OCI-LY1 (cell line): ENCODE data around the gene ZNF69.
"Not testable (repeated sequence)": the region's sequence is repeated elsewhere in the genome, so short reads cannot be mapped to it uniquely, and the experiment has no call there.

Experiments used
- H2AFZ ChIP-seq: fragments of 200-600 bp; sonication (generic), shearing (Covaris generic); 2 replicates; pipeline ENCODE4 v1.6.0; 2014; ENCODE audit warnings: antibody characterized with exemption, mild to moderate bottlenecking, low read length
- H3F3A ChIP-seq: fragments of 200-600 bp; sonication (generic), shearing (Covaris generic); 2 replicates; pipeline ENCODE4 v1.6.0; 2014; ENCODE audit warnings: mild to moderate bottlenecking, antibody characterized with exemption, low read length, moderate library complexity; ENCODE audit not compliant: insufficient read depth
- H3K27ac ChIP-seq: fragments of 200-600 bp; sonication (generic); 2 replicates; pipeline ENCODE4 v1.5.1; 2014; ENCODE audit warnings: low read length, mixed run types, mild to moderate bottlenecking, low read depth; ENCODE audit not compliant: poor library complexity, severe bottlenecking
- H3K27me3 ChIP-seq: fragments of 200-600 bp; sonication (generic); 2 replicates; pipeline ENCODE4 v1.6.0; 2014; ENCODE audit warnings: antibody characterized with exemption, mild to moderate bottlenecking, low read length, moderate library complexity; ENCODE audit not compliant: insufficient read depth
- H3K36me3 ChIP-seq: fragments of 200-600 bp; sonication (generic); 2 replicates; pipeline ENCODE4 v1.6.1; 2014; ENCODE audit warnings: mild to moderate bottlenecking, antibody characterized with exemption, low read length, moderate library complexity, mixed read lengths; ENCODE audit not compliant: insufficient read depth
- H3K4me1 ChIP-seq: fragments of 200-600 bp; sonication (generic); 2 replicates; pipeline ENCODE4 v1.5.1; 2014; ENCODE audit warnings: mild to moderate bottlenecking, low read length, moderate library complexity; ENCODE audit not compliant: insufficient read depth, severe bottlenecking
- H3K4me2 ChIP-seq: fragments of 200-600 bp; sonication (generic), shearing (Covaris generic); 2 replicates; pipeline ENCODE4 v1.6.1; 2014; ENCODE audit warnings: low read length
- H3K4me3 ChIP-seq: fragments of 200-600 bp; sonication (generic); 2 replicates; pipeline ENCODE4 v1.5.1; 2014; ENCODE audit warnings: low read length, low read depth, mild to moderate bottlenecking, mixed read lengths; ENCODE audit not compliant: poor library complexity, severe bottlenecking
- H3K79me2 ChIP-seq: fragments of 200-600 bp; shearing (Covaris generic); 2 replicates; pipeline ENCODE4 v1.6.1; 2016; ENCODE audit warnings: mixed run types, low read length, mixed read lengths; ENCODE audit not compliant: insufficient read depth
- H3K9ac ChIP-seq: fragments of 200-600 bp; sonication (generic), shearing (Covaris generic); 2 replicates; pipeline ENCODE4 v1.6.1; 2014; ENCODE audit warnings: mild to moderate bottlenecking, low read length, mixed read lengths
- H3K9me2 ChIP-seq: fragments of 200-600 bp; sonication (generic), shearing (Covaris generic); 2 replicates; pipeline ENCODE4 v1.6.1; 2014; ENCODE audit warnings: low read depth, mild to moderate bottlenecking, low read length, mixed read lengths
- H3K9me3 ChIP-seq: fragments of 200-600 bp; shearing (Covaris generic); 2 replicates; pipeline ENCODE4 v1.6.1; 2014; ENCODE audit warnings: low read length, mixed read lengths
- H4K20me1 ChIP-seq: fragments of 200-600 bp; sonication (generic), shearing (Covaris generic); 2 replicates; pipeline ENCODE4 v1.6.0; 2016; ENCODE audit warnings: mild to moderate bottlenecking, low read length; ENCODE audit not compliant: insufficient read depth
- EZH2 ChIP-seq: fragments of 200-600 bp; sonication (generic), shearing (Covaris generic); IDR thresholded peaks from 2 replicates; pipeline ENCODE4 v1.8.0; 2017; ENCODE audit warnings: borderline replicate concordance, mixed run types, mild to moderate bottlenecking, antibody characterized with exemption, low read length, moderate library complexity, mixed read lengths
- TF ChIP-seq, protein P1 (sequence below): fragments of 200-600 bp; sonication (generic), shearing (Covaris generic); IDR thresholded peaks from 2 replicates; pipeline ENCODE4 v1.5.1; 2017; ENCODE audit warnings: mild to moderate bottlenecking, antibody characterized with exemption, low read length, moderate library complexity, mixed read lengths

The ZNF69 gene

DNA sequence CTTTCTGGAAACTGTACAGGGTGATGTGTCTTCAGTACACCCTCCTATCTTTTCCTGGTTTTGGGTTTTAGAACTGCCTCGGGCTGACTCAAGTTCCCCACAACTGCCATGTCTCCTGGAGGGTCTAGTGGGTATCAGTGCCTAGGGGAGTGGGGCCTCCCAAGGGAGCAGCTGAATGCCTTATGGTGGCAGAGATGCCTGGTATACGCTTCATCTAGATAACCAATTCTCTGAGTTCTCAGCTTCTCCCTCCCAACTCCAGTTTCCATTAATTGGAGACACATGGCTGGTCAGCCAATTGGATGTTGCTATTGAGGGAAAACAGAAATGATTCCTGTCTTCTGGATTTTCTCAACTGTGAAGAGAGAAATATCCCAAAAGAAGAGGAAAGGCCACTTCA, 26.3 kb upstream of the ZNF69 start:
- TF ChIP-seq, protein P1, sequence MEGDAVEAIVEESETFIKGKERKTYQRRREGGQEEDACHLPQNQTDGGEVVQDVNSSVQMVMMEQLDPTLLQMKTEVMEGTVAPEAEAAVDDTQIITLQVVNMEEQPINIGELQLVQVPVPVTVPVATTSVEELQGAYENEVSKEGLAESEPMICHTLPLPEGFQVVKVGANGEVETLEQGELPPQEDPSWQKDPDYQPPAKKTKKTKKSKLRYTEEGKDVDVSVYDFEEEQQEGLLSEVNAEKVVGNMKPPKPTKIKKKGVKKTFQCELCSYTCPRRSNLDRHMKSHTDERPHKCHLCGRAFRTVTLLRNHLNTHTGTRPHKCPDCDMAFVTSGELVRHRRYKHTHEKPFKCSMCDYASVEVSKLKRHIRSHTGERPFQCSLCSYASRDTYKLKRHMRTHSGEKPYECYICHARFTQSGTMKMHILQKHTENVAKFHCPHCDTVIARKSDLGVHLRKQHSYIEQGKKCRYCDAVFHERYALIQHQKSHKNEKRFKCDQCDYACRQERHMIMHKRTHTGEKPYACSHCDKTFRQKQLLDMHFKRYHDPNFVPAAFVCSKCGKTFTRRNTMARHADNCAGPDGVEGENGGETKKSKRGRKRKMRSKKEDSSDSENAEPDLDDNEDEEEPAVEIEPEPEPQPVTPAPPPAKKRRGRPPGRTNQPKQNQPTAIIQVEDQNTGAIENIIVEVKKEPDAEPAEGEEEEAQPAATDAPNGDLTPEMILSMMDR = no peak
- no peak for TF ChIP-seq EZH2
- H3K4me1 ChIP-seq = no peaks in the 10 kb centered on the region
- H3K27ac ChIP-seq = no peak overlapping the region
- H3K79me2 ChIP-seq = no peaks in the 10 kb centered on the region; the same call in 1 of the 2 replicates
- H3K4me2 ChIP-seq = no peak overlapping the region
- H3K27me3 ChIP-seq = no peaks in the 10 kb centered on the region
- peaks cover 62% of the 10 kb centered on the region for H3K9me3 ChIP-seq
- no peak overlapping the region for H3K9ac ChIP-seq
- H3K4me3 ChIP-seq = no peak overlapping the region
- no peaks in the 10 kb centered on the region for H3F3A ChIP-seq
- H3K9me2 ChIP-seq = no peaks in the 10 kb centered on the region
- no peaks in the 10 kb centered on the region for H4K20me1 ChIP-seq
- H3K36me3 ChIP-seq = peaks cover 85% of the 10 kb centered on the region
- no peak overlapping the region for H2AFZ ChIP-seq

DNA sequence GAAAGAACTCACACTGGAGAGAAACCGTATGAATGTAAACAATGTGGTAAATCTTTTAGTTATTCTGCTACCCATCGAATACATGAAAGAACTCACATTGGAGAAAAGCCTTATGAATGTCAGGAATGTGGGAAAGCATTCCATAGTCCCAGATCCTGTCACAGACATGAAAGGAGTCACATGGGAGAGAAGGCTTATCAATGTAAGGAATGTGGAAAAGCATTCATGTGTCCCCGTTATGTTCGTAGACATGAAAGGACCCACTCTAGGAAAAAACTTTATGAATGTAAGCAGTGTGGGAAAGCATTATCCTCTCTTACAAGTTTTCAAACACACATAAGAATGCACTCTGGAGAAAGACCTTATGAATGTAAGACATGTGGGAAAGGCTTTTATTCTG, 19.8 kb upstream of the ZNF69 start:
- not testable (repeated sequence) for H3F3A ChIP-seq, H3K79me2 ChIP-seq, H3K9ac ChIP-seq, H3K4me1 ChIP-seq, H3K4me3 ChIP-seq, H3K27me3 ChIP-seq, H3K4me2 ChIP-seq, H2AFZ ChIP-seq, H3K27ac ChIP-seq, H3K9me2 ChIP-seq, H4K20me1 ChIP-seq
- Histone ChIP-seq H3K9me3 (peaks cover 50% of the 10 kb centered on the region), H3K36me3 (peaks cover 72% of the 10 kb centered on the region)

DNA sequence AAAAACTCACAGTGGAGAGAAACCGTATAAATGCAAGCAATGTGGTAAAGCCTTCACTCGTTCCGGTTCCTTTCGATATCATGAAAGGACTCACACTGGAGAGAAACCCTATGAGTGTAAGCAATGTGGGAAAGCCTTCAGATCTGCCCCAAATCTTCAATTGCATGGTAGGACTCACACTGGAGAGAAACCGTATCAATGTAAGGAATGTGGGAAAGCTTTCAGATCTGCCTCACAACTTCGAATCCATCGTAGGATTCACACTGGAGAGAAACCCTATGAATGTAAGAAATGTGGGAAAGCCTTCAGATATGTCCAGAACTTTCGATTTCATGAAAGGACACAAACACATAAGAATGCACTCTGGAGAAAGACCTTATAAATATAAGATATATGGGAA, 19.4 kb upstream of the ZNF69 start:
- Histone ChIP-seq H3K9me3 (peaks cover 50% of the 10 kb centered on the region), H3K27me3 (no peaks in the 10 kb centered on the region), H3K9ac (no peak overlapping the region), H3K36me3 (peaks cover 68% of the 10 kb centered on the region), H3K4me3 (no peak overlapping the region), H3K27ac (no peak overlapping the region), H3F3A (no peaks in the 10 kb centered on the region), H3K9me2 (no peaks in the 10 kb centered on the region), H3K4me2 (no peak overlapping the region), H3K4me1 (no peaks in the 10 kb centered on the region), H3K79me2 (no peaks in the 10 kb centered on the region), H2AFZ (no peak overlapping the region), H4K20me1 (no peaks in the 10 kb centered on the region)
- TF ChIP-seq, protein P1 = no peak
- no peak for TF ChIP-seq EZH2

DNA sequence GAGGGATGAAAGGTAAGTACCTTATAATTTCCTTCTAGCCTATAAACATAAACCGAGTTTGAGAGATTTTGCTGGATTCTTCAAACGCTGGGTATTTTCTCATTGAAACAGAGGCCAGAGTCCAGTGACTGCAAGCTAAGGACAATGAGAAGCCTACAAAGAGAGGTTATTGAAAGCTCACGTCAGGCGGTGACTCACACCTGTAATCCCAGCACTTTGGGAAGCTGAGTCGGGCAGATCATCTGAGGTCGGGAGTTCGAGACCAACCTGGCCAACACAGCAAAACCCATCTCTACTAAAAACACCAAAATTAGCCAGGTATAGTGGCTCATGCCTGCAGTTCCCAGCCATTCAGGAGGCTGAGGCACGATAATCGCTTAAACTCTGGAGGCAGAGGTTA, 15.0 kb upstream of the ZNF69 start:
- Histone ChIP-seq H3K9me2 (no peaks in the 10 kb centered on the region), H3F3A (no peaks in the 10 kb centered on the region), H3K36me3 (peaks cover 25% of the 10 kb centered on the region), H2AFZ (no peak overlapping the region), H3K27me3 (no peaks in the 10 kb centered on the region), H3K4me3 (no peak overlapping the region), H4K20me1 (no peaks in the 10 kb centered on the region), H3K9me3 (peaks cover 29% of the 10 kb centered on the region), H3K79me2 (no peaks in the 10 kb centered on the region), H3K4me2 (no peak overlapping the region), H3K9ac (no peak overlapping the region), H3K4me1 (no peaks in the 10 kb centered on the region), H3K27ac (no peak overlapping the region)
- TF ChIP-seq EZH2 = no peak
- TF ChIP-seq, protein P1 = no peak
